ENCODE measurements around the gene MATR3.
"Not testable (repeated sequence)": the region's sequence is repeated elsewhere in the genome, so short reads cannot be mapped to it uniquely, and the experiment has no call there.

The MATR3 gene

DNA sequence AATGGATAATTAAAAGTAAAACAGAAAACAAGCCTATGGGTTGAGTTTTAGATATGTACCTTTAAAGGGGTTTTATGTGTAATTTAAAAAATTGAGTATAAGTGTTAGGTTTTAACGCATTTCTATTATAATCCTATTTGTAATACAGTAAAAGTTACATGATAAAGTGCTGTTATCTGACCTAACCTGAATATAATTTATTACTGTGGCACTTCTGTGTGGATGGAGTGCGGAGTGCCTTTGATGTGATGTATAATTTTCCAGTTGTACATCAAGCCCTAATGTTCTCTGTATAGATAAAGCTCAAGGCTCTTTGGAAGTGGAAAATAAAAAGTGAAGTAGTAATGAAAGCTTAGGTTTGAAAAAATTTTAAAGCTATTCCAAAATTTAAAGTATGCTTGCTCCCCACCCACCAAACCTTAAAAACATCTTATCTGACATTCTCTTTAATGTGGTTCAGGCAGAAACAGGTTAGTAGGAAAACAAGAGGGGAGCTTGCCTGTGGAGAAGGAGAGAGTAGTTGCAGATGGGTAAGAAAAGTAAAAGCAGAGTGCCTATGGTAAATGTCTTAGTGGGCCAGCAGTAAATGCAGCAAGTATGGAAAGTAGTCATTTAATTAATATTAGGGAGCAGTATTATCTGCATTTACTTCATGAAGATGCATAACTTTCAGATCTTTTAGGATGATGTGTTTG lies 4.0 kb downstream of the MATR3 start:
- H3K4me1 ChIP-seq (ENCODE audit: control insufficient read depth, insufficient read depth, low read length, unreplicated experiment), result peaks cover 27% of the 10 kb centered on the region
- peaks cover 88% of the 10 kb centered on the region for H3K79me2 ChIP-seq (ENCODE audit: control insufficient read depth, insufficient read depth, low read length, unreplicated experiment)
- no peaks in the 10 kb centered on the region for H3K27me3 ChIP-seq (ENCODE audit: insufficient read depth, low read length)
- H3K36me3 ChIP-seq (ENCODE audit: insufficient read depth, low read length), result no peaks in the 10 kb centered on the region; the same call in 1 of the 2 replicates
- H2AFZ ChIP-seq (ENCODE audit: low read length, unreplicated experiment), result no peak overlapping the region
- H3K4me3 ChIP-seq (ENCODE audit: low read depth, low read length), result no peak overlapping the region
- no peak overlapping the region for H3K27ac ChIP-seq (ENCODE audit: low read depth, low read length)

DNA sequence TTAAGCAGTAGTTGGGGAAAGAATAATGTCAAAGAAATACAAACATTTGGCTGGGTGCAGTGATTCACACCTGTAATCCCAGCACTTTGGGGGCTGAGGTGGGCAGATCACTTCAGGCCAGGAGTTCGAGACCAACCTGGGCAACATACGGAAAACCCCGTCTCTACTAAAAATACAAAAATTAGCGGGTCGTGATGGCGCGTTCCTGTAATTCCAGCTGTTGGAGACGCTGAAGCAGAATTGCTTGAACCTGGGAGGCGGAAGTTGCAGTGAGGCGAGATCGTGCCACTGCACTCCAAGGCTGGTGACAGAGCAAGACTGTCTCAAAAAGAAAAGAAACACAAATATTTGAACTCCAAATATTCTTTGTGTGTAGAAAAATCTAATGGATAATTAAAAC lies 4.7 kb downstream of the MATR3 start:
- Histone ChIP-seq H3K27ac (ENCODE audit: low read depth, low read length) (no peak overlapping the region), H3K4me3 (ENCODE audit: low read depth, low read length) (no peak overlapping the region), H2AFZ (ENCODE audit: low read length, unreplicated experiment) (no peak overlapping the region), H3K4me1 (ENCODE audit: control insufficient read depth, insufficient read depth, low read length, unreplicated experiment) (peaks cover 32% of the 10 kb centered on the region), H3K36me3 (ENCODE audit: insufficient read depth, low read length) (no peaks in the 10 kb centered on the region; the same call in 1 of the 2 replicates), H3K27me3 (ENCODE audit: insufficient read depth, low read length) (no peaks in the 10 kb centered on the region), H3K79me2 (ENCODE audit: control insufficient read depth, insufficient read depth, low read length, unreplicated experiment) (peaks cover 95% of the 10 kb centered on the region)

DNA sequence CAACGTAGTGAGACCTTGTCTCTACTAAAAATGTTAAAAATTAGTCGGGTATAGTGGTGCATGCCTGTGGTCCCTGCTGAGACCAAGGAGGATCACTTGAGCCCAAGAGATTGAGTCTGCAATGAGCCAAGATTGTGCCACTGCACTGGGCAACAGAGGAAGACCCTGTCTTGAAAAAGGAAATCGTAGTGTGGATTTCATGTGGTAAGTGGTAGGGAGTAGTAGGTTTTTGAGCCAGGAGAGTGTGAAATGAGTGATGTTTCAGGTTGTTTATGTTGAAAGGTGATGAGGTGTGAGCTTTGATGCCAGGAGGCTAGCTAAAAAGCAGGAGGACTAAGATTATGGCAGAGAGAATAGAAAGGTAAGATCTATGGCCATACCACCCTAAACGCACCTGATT lies 5.9 kb downstream of the MATR3 start:
- no peaks in the 10 kb centered on the region; the same call in 1 of the 2 replicates for H3K36me3 ChIP-seq (ENCODE audit: insufficient read depth, low read length)
- no peak overlapping the region for H3K27ac ChIP-seq (ENCODE audit: low read depth, low read length)
- no peak overlapping the region for H3K4me3 ChIP-seq (ENCODE audit: low read depth, low read length)
- no peaks in the 10 kb centered on the region for H3K27me3 ChIP-seq (ENCODE audit: insufficient read depth, low read length)
- H3K4me1 ChIP-seq (ENCODE audit: control insufficient read depth, insufficient read depth, low read length, unreplicated experiment), result peaks cover 40% of the 10 kb centered on the region
- peaks cover 100% of the 10 kb centered on the region for H3K79me2 ChIP-seq (ENCODE audit: control insufficient read depth, insufficient read depth, low read length, unreplicated experiment)
- no peak overlapping the region for H2AFZ ChIP-seq (ENCODE audit: low read length, unreplicated experiment)

DNA sequence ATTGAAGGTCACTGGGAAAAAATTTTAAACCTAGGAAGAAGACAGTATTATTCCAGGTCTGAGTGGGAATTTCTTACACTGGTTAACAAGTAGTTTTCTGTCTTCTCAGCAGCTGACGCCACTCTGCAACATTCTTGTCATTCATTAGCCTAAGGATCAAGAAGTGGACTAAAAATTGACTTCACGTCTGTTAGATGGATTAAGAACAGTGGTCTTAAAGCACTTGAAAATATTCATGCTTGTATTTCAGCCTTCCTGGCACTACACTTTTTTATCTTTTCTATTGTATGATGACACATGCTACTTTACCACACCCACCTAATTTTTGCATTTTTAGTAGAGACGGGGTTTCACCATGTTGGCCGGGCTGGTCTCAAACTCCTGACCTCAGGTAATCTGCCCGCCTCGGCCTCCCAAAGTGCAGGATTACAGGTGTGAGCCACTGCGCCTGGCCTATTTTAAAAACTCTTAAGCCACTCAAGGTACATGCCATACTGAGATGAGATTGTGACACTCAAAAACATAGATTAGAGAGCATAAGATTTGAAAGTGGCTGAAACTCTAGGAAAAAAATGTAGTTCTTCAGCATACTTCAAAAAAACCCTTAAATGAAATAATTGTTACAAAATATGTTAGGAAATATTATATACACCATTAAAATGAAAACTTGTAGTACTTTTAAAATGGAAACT lies 8.4 kb downstream of the MATR3 start:
- Histone ChIP-seq H3K4me3 (ENCODE audit: low read depth, low read length) (no peak overlapping the region), H3K27me3 (ENCODE audit: insufficient read depth, low read length) (no peaks in the 10 kb centered on the region), H3K27ac (ENCODE audit: low read depth, low read length) (no peak overlapping the region), H3K4me1 (ENCODE audit: control insufficient read depth, insufficient read depth, low read length, unreplicated experiment) (peaks cover 53% of the 10 kb centered on the region), H3K36me3 (ENCODE audit: insufficient read depth, low read length) (no peaks in the 10 kb centered on the region; the same call in 1 of the 2 replicates), H3K79me2 (ENCODE audit: control insufficient read depth, insufficient read depth, low read length, unreplicated experiment) (peaks cover 100% of the 10 kb centered on the region), H2AFZ (ENCODE audit: low read length, unreplicated experiment) (no peak overlapping the region)

DNA sequence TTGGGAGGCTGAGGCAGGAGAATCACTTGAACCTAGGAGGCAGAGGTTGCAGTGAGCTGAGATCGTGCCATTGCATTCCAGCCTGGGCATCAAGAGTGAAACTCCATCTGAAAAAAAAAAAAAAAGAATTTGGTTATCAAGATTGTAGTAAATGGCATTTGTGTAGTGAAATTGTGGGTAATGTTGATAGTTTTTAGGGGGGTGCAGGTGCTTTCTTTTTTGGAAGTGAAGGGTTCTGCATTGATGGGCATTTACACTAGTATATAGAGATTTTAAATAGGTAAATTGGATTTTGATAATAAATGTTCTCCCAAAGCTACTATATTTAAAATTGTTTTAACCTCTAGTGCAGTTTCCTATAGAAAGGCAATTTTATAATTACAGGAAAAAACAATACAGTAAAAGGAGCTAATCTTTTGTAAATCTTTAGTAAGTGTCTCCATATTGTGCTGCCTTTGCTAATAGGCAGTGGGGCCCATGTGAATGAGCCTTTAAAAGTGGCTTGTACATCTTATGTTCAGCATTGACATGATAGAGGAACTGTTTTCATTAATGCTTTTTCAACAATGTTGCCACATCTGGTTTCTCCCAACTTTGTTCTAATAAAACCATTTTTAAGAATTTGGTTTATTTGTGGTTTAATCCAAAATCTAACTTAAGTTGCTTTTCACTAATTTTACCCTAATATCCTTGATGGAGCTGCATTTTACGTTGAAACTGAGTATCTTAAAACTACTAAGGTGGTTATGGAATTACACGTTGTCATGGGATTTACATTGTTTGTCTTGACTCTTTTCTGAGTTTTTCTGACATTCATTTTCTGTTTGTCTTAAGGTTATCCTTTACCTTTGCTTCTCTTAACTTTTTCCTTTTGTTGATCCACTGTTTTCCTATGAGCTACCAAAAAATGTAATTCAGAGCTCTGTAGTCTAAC lies 11.1 kb downstream of the MATR3 start:
- Histone ChIP-seq H2AFZ (ENCODE audit: low read length, unreplicated experiment) (no peak overlapping the region), H3K36me3 (ENCODE audit: insufficient read depth, low read length) (no peaks in the 10 kb centered on the region), H3K4me1 (ENCODE audit: control insufficient read depth, insufficient read depth, low read length, unreplicated experiment) (peaks cover 69% of the 10 kb centered on the region), H3K27me3 (ENCODE audit: insufficient read depth, low read length) (no peaks in the 10 kb centered on the region), H3K4me3 (ENCODE audit: low read depth, low read length) (no peak overlapping the region), H3K27ac (ENCODE audit: low read depth, low read length) (no peak overlapping the region), H3K79me2 (ENCODE audit: control insufficient read depth, insufficient read depth, low read length, unreplicated experiment) (peaks cover 100% of the 10 kb centered on the region)

DNA sequence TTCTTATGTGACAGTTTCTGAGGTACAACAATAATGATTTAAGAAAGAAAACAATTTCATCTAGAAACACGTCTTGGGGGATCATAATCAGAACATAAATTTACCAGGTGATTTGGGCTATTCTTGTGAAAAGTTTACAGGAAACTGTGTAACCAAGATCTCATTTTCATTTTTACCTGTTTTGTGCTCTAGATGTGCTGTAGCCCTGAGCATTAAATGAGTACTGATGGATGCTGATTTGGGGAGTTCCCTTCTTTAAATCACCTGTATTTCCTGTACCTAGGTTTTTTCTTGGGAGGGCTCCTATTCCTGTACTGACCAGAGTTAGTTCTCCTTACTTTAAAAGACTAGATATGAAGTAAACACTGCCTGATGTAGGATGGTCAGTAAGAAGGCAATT lies 12.7 kb downstream of the MATR3 start:
- H3K27ac ChIP-seq (ENCODE audit: low read depth, low read length), result no peak overlapping the region
- H3K36me3 ChIP-seq (ENCODE audit: insufficient read depth, low read length), result no peaks in the 10 kb centered on the region
- no peaks in the 10 kb centered on the region for H3K27me3 ChIP-seq (ENCODE audit: insufficient read depth, low read length)
- H2AFZ ChIP-seq (ENCODE audit: low read length, unreplicated experiment), result no peak overlapping the region
- H3K4me1 ChIP-seq (ENCODE audit: control insufficient read depth, insufficient read depth, low read length, unreplicated experiment), result peaks cover 82% of the 10 kb centered on the region
- no peak overlapping the region for H3K4me3 ChIP-seq (ENCODE audit: low read depth, low read length)
- peaks cover 100% of the 10 kb centered on the region for H3K79me2 ChIP-seq (ENCODE audit: control insufficient read depth, insufficient read depth, low read length, unreplicated experiment)

DNA sequence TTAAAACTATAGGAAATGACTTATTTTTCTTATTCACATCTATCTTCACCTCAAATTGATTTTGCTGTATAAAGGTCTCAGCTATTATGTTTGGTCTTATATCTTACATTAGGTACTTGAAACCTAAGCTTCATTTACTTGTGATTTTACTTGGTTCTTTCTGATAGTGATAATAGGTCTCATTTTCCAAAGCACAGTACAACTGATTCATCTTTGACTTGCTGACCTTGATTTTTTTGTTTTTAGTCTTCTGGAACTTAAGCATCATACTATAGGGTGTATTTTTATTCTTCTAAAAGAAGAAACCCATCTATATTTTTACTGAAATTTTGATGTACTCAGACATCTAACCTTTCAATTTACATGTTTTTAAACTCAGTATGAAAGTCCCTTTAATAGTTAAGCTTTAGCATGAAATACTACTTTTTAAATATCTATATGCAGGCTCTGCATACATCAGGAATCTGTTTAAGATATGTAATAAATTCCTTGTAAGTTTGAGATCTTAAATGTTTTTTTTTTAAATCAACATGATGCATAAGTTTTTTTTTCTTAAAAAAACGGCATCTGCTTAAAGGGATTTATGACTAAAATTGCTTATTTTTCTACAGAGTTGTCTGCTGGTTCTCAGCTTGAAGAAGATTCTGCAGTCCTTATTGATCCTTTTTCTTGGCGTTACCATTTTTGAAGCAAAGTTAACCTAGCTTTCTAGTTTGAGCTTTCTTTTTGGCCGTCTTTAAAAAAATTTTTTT lies 13.3 kb downstream of the MATR3 start:
- no peaks in the 10 kb centered on the region for H3K36me3 ChIP-seq (ENCODE audit: insufficient read depth, low read length)
- H3K27me3 ChIP-seq (ENCODE audit: insufficient read depth, low read length), result no peaks in the 10 kb centered on the region
- H3K4me1 ChIP-seq (ENCODE audit: control insufficient read depth, insufficient read depth, low read length, unreplicated experiment), result peaks cover 81% of the 10 kb centered on the region
- H3K27ac ChIP-seq (ENCODE audit: low read depth, low read length), result no peak overlapping the region
- no peak overlapping the region for H2AFZ ChIP-seq (ENCODE audit: low read length, unreplicated experiment)
- H3K4me3 ChIP-seq (ENCODE audit: low read depth, low read length), result no peak overlapping the region
- H3K79me2 ChIP-seq (ENCODE audit: control insufficient read depth, insufficient read depth, low read length, unreplicated experiment), result peaks cover 100% of the 10 kb centered on the region

DNA sequence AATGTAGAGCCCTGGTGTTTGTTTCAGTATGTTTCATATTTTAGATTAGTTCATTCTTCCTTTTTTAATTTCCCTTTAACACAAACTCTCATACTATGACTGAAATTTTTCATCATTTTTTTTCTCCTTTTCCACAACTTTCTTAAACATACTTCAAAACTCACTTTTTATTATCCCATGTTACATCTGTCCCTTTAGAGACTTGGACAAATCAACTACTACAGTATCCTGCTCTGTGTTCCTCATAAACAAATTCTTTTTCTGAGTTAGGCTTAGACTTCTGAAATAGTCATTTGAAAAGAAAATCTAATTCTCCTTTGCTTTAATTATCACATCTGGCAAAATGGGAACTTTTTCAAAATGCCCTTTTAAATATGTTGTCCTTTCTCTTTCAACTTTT lies 15.3 kb downstream of the MATR3 start:
- Histone ChIP-seq H3K27ac (ENCODE audit: low read depth, low read length) (no peak overlapping the region), H3K36me3 (ENCODE audit: insufficient read depth, low read length) (no peaks in the 10 kb centered on the region), H3K27me3 (ENCODE audit: insufficient read depth, low read length) (no peaks in the 10 kb centered on the region)

DNA sequence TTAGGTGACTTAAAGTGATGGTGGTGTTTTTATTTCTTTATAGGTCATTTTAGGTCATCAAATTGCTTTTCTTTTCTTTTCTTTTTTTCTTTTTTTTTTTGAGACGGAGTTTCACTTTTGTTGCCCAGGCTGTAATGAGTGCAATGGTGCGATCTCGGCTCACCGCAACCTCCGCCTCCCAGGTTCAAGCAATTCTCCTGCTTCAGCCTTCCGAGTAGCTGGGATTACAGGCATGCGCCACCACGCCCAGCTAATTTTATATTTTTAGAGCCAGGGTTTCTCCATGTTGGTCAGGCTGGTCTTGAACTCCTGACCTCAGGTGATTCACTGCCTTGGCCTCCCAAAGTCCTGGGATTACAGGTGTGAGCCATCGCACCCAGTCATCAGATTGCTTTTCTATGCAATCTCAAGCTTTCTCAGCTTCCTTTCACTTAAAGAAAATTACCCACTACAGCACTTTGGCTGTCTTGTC lies 17.2 kb downstream of the MATR3 start:
- H3K4me1 ChIP-seq (ENCODE audit: control insufficient read depth, insufficient read depth, low read length, unreplicated experiment), result peaks cover 67% of the 10 kb centered on the region
- H3K27me3 ChIP-seq (ENCODE audit: insufficient read depth, low read length); H3K4me3 ChIP-seq (ENCODE audit: low read depth, low read length); H3K36me3 ChIP-seq (ENCODE audit: insufficient read depth, low read length); H2AFZ ChIP-seq (ENCODE audit: low read length, unreplicated experiment): not testable (repeated sequence)
- H3K27ac ChIP-seq (ENCODE audit: low read depth, low read length), result peak overlapping the region; percentile 3; the same call in 1 of the 2 replicates
- peaks cover 99% of the 10 kb centered on the region for H3K79me2 ChIP-seq (ENCODE audit: control insufficient read depth, insufficient read depth, low read length, unreplicated experiment)

More for the DNA sequence above, 15.3 kb downstream of the MATR3 start:
- H3K79me2 ChIP-seq (ENCODE audit: control insufficient read depth, insufficient read depth, low read length, unreplicated experiment), result peaks cover 100% of the 10 kb centered on the region
- H3K4me1 ChIP-seq (ENCODE audit: control insufficient read depth, insufficient read depth, low read length, unreplicated experiment), result peaks cover 82% of the 10 kb centered on the region
- H3K4me3 ChIP-seq (ENCODE audit: low read depth, low read length), result no peak overlapping the region
- H2AFZ ChIP-seq (ENCODE audit: low read length, unreplicated experiment), result no peak overlapping the region

DNA sequence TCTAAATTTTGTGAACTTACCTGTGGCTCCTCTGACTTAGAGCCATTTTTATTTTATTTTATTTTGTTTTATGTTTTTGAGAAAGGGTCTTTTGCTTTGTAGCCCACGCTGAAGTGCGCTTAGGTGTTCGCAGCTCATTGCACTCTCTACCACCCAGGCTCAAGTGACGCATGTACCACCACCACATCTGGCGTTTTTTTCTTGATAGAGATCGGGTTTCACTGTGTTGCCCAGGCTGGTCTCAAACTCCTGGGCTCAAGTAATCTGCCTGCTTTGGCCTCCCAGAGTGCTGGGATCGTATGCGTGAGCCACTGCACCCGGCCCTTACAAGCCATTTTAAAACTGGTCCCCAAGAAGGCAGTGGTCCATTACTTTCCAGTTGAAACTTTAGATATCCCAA lies 18.5 kb downstream of the MATR3 start:
- Histone ChIP-seq H3K36me3 (ENCODE audit: insufficient read depth, low read length) (peaks cover 8% of the 10 kb centered on the region), H3K27me3 (ENCODE audit: insufficient read depth, low read length) (no peaks in the 10 kb centered on the region), H2AFZ (ENCODE audit: low read length, unreplicated experiment) (no peak overlapping the region), H3K79me2 (ENCODE audit: control insufficient read depth, insufficient read depth, low read length, unreplicated experiment) (peaks cover 99% of the 10 kb centered on the region), H3K27ac (ENCODE audit: low read depth, low read length) (no peak overlapping the region), H3K4me3 (ENCODE audit: low read depth, low read length) (no peak overlapping the region), H3K4me1 (ENCODE audit: control insufficient read depth, insufficient read depth, low read length, unreplicated experiment) (peaks cover 53% of the 10 kb centered on the region)
